K562 (cell line): ENCODE data around the gene ZNF774. TPM values are rescaled to one million over a fixed set of nuclear protein-coding genes. Genes with fewer than 3 reads are reported as not detected.

Experiments
- ARID3A ChIP-seq: IDR thresholded peaks from 2 replicates; pipeline ENCODE4 v1.6.1; 2012; ENCODE audit warnings: low read depth, low read length, improper control_type of control experiment, borderline replicate concordance
- E2F6 ChIP-seq, 2 experiments: IDR thresholded peaks; 2 replicates each; pipeline ENCODE4 v1.6.1; 2011; ENCODE audit warnings: borderline replicate concordance in 1 of 2, control low read depth in 1 of 2, low read depth in 1 of 2, low read length in 1 of 2, mild to moderate bottlenecking in 1 of 2, mixed read lengths in 1 of 2, moderate library complexity in 1 of 2; ENCODE audit not compliant: insufficient read depth in 1 of 2, insufficient read length in 1 of 2, poor library complexity in 1 of 2, severe bottlenecking in 1 of 2; ENCODE audit errors: extremely low read depth in 1 of 2
- EGR1 ChIP-seq: fragments of 450-650 bp; conservative IDR thresholded peaks from 2 replicates; pipeline ENCODE4 v1.6.1; 2017; ENCODE audit warnings: mild to moderate bottlenecking
- FOXP1 ChIP-seq: sonication (generic); formaldehyde crosslinking; IDR thresholded peaks from 2 replicates; pipeline ENCODE4 v1.8.0; 2022; ENCODE audit warnings: mild to moderate bottlenecking, missing genetic modification reagents
- HEY1 ChIP-seq: fragments of 250-450 bp; sonication (Bioruptor Pico); IDR thresholded peaks from 2 replicates; pipeline ENCODE4 v1.5.0; 2020; ENCODE audit warnings: mild to moderate bottlenecking, moderate library complexity, borderline replicate concordance
- ILK ChIP-seq: fragments of 450-650 bp; IDR thresholded peaks from 2 replicates; pipeline ENCODE4 v1.6.1; 2016; ENCODE audit warnings: missing genetic modification characterization, low read depth, mild to moderate bottlenecking, missing compliant biosample characterization, moderate library complexity, borderline replicate concordance
- MCM3 ChIP-seq: fragments of 450-650 bp; IDR thresholded peaks from 2 replicates; pipeline ENCODE4 v1.6.1; 2016
- NKRF ChIP-seq: fragments of 450-650 bp; IDR thresholded peaks from 2 replicates; pipeline ENCODE4 v1.6.1; 2016; ENCODE audit warnings: borderline replicate concordance
- PML ChIP-seq: IDR thresholded peaks from 2 replicates; pipeline ENCODE4 v1.6.1; 2012; ENCODE audit warnings: low read length, inconsistent platforms
- PTBP1 ChIP-seq: fragments of 200-400 bp; formaldehyde crosslinking; IDR thresholded peaks from 2 replicates; pipeline ENCODE4 v1.6.1; 2017; ENCODE audit warnings: low read depth, low read length
- RAD21 ChIP-seq, 2 experiments: fragments of 250-450 bp in 1 of 2; fragments of 450-650 bp in 1 of 2; sonication (Bioruptor Pico) in 1 of 2; formaldehyde crosslinking in 1 of 2; IDR thresholded peaks in 1 of 2; conservative IDR thresholded peaks in 1 of 2; 2 replicates each; pipeline versions ENCODE4 v1.4.0 to v1.8.0; 2020 to 2022; ENCODE audit warnings: mild to moderate bottlenecking in 2 of 2, moderate library complexity in 1 of 2
- RFX7 ChIP-seq: fragments of 250-450 bp; sonication (Bioruptor Pico); IDR thresholded peaks from 2 replicates; pipeline ENCODE4 v1.5.1; 2021; ENCODE audit warnings: mild to moderate bottlenecking
- TGIF2 ChIP-seq: sonication (generic); formaldehyde crosslinking; IDR thresholded peaks from 2 replicates; pipeline ENCODE4 v1.8.1; 2022; ENCODE audit warnings: mild to moderate bottlenecking, missing genetic modification reagents, moderate library complexity
- ZBTB49 ChIP-seq: sonication (generic); formaldehyde crosslinking; IDR thresholded peaks from 2 replicates; pipeline ENCODE4 v1.8.0; 2022; ENCODE audit warnings: missing genetic modification reagents, mild to moderate bottlenecking, borderline replicate concordance
- ZFP1 ChIP-seq: fragments of 450-650 bp; formaldehyde crosslinking; IDR thresholded peaks from 2 replicates; pipeline ENCODE4 v1.4.0; 2020; ENCODE audit warnings: mild to moderate bottlenecking, mixed read lengths
- ZNF512 ChIP-seq: IDR thresholded peaks from 2 replicates; pipeline ENCODE4 v1.6.1; 2016; ENCODE audit warnings: missing genetic modification characterization, missing compliant biosample characterization
- ZNF586 ChIP-seq: fragments of 450-650 bp; formaldehyde crosslinking; conservative IDR thresholded peaks from 2 replicates; pipeline ENCODE4 v1.4.0; 2020; ENCODE audit warnings: mild to moderate bottlenecking, moderate library complexity
- polyA plus RNA-seq, 8 experiments: library from polyadenylated mRNA; depleted of rRNA in 4 of 8; stranded (reverse) in 5 of 8; unstranded in 3 of 8; fragments of >200 nt; fragmentation: Nextera tagmentation in 2 of 8; fragmentation: Illumina TruSeq in 1 of 8; extraction: Ambion mirVana in 2 of 8; extraction: Trizol in 1 of 8; gene quantifications; 2 replicates each; pipeline versions ENCODE4 v1.2.1 to v1.2.3, GENCODE V29; 2011 to 2014; ENCODE audit warnings: inconsistent platforms in 1 of 8, missing spikeins in 1 of 8
- total RNA-seq, 7 experiments: library from RNA; depleted of rRNA in 6 of 7; stranded (reverse); fragments of >200 nt in 6 of 7; fragmentation: Illumina TruSeq in 2 of 7; extraction: Trizol in 2 of 7; gene quantifications; 2 replicates each; pipeline versions ENCODE4 v1.2.1 to v1.2.3, GENCODE V29; 2011 to 2021; ENCODE audit warnings: low replicate concordance in 1 of 7

The ZNF774 gene
- total and polyA plus RNA-seq, 9 of the 15 experiments (the other 6 are each of a cell fraction or from before 2014, with no cell fraction given) = 0.32 to 2.0 (median 1.2) TPM

GRCh38 chr15:90387534-90388461 is 35.7 kb downstream of the ZNF774 start, which contains the start of gene IQGAP1 (continued):
- TF ChIP-seq EGR1 (no peak; the same call in 1 of the 2 replicates), FOXP1 (CRISPR knock-in tag) (no peak), ZNF586 (CRISPR knock-in tag) (no peak), ZNF512 (tag) (no peak), PTBP1 (no peak), ARID3A (no peak), ZBTB49 (no peak), TGIF2 (CRISPR knock-in tag) (no peak), PML (peak; percentile 75), ZFP1 (CRISPR knock-in tag) (no peak), NKRF (no peak), E2F6 (IDR thresholded peaks at IDR 0.05; ENCODE audit: borderline replicate concordance in 1 of 2, extremely low read depth in 1 of 2, insufficient read depth in 1 of 2, insufficient read length in 1 of 2, low read depth in 1 of 2, low read length in 1 of 2, poor library complexity in 1 of 2, severe bottlenecking in 1 of 2) (peak; percentile 34 to 74), RFX7 (CRISPR knock-in tag) (no peak), MCM3 (no peak), ILK (tag) (no peak), HEY1 (CRISPR knock-in tag) (no peak), RAD21 (CRISPR knock-in tag; conservative IDR thresholded peaks at IDR 0.05 in 1 of 2, IDR thresholded peaks at IDR 0.05 in 1 of 2) (no peak)
